HG03139 (cell line): ENCODE data around the gene FAM120B.

Source experiments
- ATAC-seq: cut with Tn5 transposase; IDR thresholded peaks from one replicate; pipeline ENCODE4 v1.9.1; 2021; ENCODE audit not compliant: unreplicated experiment

Gene FAM120B

GRCh38 chr6:170415318-170415717 lies 108.8 kb downstream of the FAM120B start:
- ATAC-seq: no peak

- ATAC-seq: no peak
These were observed 109.7 kb downstream of the FAM120B start for GRCh38 chr6:170416303-170416702.

GRCh38 chr6:170416959-170417606 lies 110.5 kb downstream of the FAM120B start:
- no peak for ATAC-seq

DNA sequence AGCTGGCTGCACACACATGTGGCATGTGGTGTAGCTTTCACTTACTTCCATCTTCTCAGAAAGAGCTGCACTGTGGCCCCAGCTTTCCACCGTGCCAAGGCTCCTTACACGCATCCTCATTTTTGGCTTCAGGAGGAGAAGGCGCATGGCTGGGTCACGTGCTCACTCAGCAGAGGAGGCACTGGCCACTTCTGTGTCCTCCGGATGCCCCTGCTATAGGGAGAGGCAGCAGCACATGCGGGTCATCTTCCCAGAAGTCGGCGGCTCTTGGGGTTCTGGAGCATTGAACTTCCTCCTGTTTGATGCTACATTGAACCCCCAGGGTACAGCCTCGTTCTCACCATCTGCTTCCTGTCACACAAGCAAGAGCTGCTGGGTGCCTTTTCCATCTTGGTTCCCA lies 111.3 kb downstream of the FAM120B start:
- no peak for ATAC-seq

DNA sequence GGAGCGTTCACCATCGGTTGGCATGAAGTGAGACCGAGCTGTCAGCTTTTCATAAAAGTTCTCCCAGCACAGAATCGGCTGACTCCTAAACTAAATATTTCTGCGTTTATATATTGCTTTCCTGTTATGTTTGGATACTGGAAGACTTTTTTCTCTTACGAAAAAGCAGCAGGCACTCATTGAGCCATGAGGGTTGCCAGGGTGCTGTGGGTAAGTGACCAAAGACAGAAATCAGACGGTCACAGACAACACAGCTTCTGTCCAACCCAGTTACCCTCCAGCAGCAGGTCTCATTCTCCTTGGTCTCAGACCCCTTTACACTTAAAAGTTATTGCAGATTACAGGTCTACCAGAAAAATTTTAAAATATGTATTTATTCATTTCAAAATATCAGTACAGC lies 113.7 kb downstream of the FAM120B start:
- no peak for ATAC-seq

- no peak for ATAC-seq
These were observed 114.5 kb downstream of the FAM120B start for GRCh38 chr6:170420791-170421776.

- no peak for ATAC-seq
These were observed 115.4 kb downstream of the FAM120B start for GRCh38 chr6:170421921-170422320.

DNA sequence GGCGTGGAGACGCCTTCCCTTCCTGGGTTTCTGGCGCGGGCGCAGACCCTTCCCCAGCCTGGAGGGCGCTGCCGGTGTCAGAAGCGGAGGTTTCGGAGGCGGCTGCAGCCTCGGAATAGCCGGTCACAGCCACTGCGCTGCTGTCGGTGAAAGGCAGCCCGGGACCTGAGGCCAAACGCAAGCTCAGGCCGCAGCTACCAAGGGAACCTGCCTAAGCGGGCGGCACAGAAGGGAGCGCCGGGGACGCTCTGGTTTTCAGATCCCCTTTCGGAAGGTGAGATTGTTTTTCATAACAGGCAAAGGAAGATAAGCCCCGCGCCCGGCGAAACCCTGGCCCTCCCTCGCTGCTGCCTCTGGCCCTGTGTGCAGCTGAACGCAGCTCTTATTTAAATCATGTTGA lies 116.5 kb downstream of the FAM120B start:
- no peak for ATAC-seq

DNA sequence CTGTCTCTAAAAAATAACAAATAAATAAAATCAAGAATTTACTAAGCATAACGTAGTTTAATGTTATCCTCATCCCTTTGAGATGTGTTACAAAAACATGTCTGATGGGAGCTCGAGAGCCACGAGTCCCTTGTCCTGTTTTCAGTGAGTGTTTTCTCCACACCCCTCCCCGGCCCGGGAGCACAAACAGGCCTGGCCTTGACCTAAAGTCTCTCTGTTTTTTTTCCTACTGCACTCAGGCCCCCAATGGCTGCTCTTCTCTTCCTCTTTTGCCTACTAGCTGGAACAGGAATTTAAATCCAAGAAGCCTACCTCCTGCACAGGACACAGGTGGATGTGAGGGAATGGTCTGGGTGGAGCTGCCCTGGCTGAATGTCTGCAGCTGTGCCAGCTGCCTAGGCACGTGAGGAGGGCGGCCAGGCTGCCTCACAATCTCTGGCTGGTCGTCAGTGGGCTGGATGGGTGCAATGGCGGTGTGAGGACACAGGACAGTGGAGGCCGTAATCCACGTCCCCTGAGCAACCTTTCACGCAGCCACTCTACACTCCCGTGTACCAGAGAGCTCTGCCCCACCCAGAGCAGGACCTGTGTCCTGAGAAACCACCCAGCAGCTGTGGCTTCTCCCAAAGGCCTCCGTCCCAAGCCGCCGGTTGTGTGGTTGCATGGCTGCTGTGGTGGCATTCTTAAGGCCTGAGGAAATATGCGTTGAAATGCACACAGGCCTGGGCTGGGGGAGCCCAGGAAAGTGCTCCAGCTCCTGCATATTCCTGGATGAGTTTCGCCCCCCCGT lies 117.5 kb downstream of the FAM120B start:
- ATAC-seq: no peak

DNA sequence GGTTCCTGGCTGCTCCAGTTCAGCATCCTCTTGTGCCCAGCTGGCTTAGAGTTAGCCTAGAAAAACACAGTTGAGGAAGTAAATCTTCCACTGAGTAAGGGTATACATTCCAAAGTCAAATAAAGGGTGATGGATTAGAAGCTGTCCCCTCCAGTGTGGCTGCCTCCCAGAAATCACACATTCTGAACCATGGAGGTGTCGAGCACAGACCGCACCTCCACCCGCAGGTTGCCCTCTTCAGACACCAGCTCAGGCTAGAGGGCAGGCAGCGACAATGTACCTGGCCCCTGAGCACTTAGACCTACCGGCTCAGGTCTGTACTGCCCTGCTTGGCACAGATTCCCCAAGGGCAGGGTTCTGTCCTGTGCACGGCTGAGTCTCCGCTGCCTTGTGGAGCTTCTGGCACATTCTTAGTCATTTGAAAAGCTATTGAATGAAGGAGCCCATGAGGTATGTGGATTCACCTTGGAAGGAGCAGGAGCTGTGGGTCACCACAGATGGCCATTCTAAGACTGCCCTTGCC lies 118.1 kb downstream of the FAM120B start:
- ATAC-seq: no peak

GRCh38 chr6:170429450-170429849 lies 122.9 kb downstream of the FAM120B start:
- no peak for ATAC-seq

DNA sequence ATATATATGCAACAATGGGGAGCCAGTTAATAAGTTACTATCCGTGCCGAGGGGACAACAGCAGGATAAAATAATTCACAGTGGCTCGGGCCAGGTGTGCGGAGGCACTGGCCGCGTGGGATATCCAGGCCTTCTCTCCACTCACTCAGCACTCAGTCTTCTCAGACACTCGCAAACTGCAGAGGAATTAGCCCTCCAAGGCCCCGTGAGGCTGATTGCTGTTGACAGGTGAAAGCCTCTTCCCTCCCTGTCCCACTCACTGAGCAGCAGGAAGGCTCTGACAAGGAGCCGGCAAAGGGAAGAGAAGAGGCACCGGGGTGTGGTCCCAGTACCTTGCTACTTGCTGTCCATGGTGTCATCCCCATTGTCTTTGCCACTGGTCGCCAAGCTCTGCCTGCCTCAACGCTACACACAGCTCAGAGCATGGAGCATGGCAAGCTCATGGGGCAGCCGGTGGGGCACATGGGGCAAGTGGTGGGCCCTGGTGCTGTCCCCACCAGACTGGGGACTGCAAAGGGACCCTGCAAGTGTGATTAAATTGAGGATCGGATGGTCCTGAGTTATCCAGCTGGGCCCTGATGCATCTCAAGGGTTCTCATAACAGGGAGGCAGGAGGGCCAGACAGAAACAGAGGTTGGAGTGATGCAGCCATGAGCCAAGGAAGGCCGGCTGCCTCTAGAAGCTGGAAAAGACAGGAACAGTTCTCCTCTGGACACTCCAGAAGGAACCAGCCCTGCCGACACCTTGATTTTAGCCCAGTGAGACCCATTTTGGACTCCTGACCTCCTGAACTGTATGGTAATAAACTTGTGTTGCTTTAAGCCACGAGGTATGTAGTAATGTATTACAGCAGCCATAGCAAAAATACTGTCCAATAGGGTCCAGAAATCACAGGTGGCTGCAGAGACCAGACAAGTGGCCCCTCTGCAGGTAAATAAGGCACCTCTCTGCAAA lies 126.9 kb downstream of the FAM120B start:
- ATAC-seq: no peak

DNA sequence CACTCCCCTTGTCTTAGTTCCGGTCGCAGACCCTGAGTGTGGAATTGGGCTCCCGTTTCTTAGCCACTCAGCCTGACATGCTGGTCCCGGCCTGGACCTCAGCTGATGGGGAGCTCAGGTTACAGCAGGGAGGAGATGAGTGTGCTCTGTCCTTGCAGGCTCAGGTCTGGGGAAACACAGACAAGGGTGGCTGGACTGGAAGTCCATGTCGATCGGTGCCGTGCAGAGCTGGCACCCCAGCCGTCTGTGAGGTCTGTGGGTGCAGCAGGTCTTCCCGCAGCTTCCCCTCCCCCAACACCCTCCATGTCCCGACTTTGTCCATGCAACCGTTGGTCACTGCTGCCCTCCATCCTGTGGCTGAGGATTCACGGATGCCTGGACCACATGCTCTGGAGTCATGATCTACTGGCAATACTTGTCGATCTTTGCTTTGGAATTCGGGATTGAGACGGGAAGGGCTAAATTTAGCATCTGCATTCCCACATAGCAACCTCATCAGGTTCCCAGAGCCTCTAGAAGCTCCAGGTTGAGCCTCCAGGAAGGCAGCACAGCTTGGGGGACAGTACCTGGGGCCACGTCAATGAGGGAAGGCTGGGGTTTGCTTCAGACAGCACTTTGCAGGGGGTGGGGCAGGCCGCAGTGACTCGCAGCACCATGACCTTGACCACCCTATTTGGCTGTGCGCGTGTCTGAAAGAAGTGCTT lies 127.7 kb downstream of the FAM120B start:
- ATAC-seq: no peak

- no peak for ATAC-seq
These were observed 128.2 kb downstream of the FAM120B start for GRCh38 chr6:170434821-170435155.

- ATAC-seq: no peak
These were observed 129.2 kb downstream of the FAM120B start for GRCh38 chr6:170435766-170436165.

DNA sequence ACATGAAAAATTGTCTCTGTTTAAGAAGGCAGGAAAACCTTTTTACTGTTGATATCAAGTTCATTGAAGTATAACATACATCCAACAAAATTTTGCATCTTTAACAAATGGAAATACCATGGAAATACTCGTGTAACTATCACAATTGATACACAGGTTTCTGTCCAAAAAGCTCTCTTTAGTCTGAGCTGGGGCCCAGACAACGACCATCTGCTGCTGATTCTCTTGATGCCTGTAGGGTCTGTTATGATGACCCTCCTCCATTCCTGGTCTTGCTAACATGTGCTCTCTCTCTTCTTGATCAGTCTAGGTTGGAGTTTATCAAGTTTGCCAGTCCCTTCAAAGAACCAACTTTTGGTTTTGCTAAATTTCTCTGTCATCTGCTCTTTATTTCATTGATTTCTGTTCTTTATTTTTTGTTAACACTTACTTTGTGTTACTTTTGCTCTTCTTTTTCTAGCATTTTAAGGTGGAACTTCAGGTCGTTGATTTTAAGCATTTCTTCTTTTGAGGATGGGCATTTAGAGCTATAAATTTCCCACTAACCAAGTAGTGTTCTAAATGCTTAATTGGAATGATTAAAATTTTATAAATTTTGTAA lies 129.8 kb downstream of the FAM120B start:
- no peak for ATAC-seq

DNA sequence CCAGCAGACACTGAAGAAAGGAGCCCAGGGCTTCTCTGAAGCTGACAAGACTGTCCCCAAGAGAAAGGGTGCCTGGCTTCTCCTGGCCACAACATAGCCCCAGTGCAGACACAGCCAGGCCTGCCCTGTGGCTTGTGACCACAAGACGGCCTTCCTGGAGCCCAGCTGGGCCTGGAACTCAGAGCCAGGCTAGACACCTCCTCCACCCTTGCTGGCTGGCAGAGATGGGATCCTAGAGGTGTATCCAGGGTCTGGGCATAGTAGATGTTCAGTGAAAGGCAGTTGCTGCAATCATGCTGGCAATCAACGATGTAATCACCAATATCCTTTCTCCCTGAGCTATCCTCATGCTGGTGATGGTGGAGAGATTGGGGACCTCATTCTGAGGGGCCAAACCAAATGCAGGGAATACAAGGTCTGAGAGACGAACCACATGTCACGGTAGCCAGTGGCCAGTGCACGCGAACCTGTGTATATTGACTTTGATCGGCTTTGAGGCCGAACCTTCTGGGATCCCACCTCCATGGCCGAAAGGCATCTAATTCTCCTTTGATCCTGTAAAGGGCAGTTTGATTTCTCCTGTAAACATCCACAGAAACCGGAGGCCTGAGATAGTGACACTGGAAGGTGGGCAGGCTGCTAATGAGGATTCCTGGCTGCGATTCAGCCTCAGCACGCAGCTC lies 131.3 kb downstream of the FAM120B start:
- ATAC-seq: no peak

DNA sequence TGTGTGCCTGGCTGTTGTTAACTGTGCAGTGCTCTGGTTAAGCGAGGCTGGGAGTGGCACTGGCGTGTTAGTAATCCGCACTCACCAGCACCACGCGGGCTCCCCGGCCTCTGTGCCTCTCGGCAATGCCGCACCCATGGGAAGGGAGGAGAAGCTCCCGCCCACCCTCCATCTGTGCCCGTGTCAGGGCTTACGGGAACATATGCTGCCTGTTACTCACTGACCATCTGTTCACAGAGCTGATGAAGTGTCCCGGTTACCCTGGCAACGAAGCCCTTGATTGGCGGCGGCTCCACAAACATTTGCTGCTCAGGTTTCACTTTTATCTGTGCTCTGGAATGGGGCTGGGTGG lies 131.8 kb downstream of the FAM120B start:
- ATAC-seq: peak; percentile 95

- ATAC-seq: no peak
These were observed 132.3 kb downstream of the FAM120B start for GRCh38 chr6:170438861-170439260.
